Stimulated activated CD4-positive, alpha-beta T cell treated with anti-CD3 and anti-CD28 coated beads, Interleukin-4, amount 100 ng/mL, for 48 hours (primary cell): ENCODE results near the gene ATP9A.
"Not testable (repeated sequence)": the region's sequence is repeated elsewhere in the genome, so short reads cannot be mapped to it uniquely, and the experiment has no call there.

ENCODE experiments used
- DNase-seq, 2 donors: peaks; one replicate each; pipeline ENCODE4 v3.0.0-alpha.2; 2020; ENCODE audit warnings: low read depth in 2 of 2

The ATP9A gene

GRCh38 chr20:51767867-51768758, at the start of gene ATP9A:
Gene ATP9A, minus strand, starts transcription at chr20:51768390. Its CDS starts 21 bp downstream, at chr20:51768369.
- DNase-seq = no peak

GRCh38 chr20:51816856-51817255, 48.7 kb upstream of the ATP9A start:
- not testable (repeated sequence) for DNase-seq

- DNase-seq = no peak
These were observed 47.3 kb upstream of the ATP9A start for GRCh38 chr20:51815383-51816076.

GRCh38 chr20:51812861-51813260, 44.7 kb upstream of the ATP9A start:
- no peak for DNase-seq

- DNase-seq = no peak
These were observed 43.4 kb upstream of the ATP9A start for GRCh38 chr20:51811514-51812128.

- no peak for DNase-seq
These were observed 42.8 kb upstream of the ATP9A start for GRCh38 chr20:51811042-51811355.

GRCh38 chr20:51810155-51811041, 42.2 kb upstream of the ATP9A start:
- no peak for DNase-seq

GRCh38 chr20:51807720-51808250, 39.6 kb upstream of the ATP9A start:
- DNase-seq = no peak

GRCh38 chr20:51804754-51805153, 36.6 kb upstream of the ATP9A start:
- DNase-seq = no peak

- no peak for DNase-seq
These were observed 35.1 kb upstream of the ATP9A start for GRCh38 chr20:51803148-51803854.

- DNase-seq = no peak
These were observed 34.1 kb upstream of the ATP9A start, which contains the start of gene SALL4 for GRCh38 chr20:51802170-51802751. Gene SALL4, minus strand, starts transcription at chr20:51802521. Its CDS starts 113 bp downstream, at chr20:51802408.

- no peak for DNase-seq
These were observed 33.6 kb upstream of the ATP9A start for GRCh38 chr20:51801823-51802123.

- DNase-seq = no peak
These were observed 33.1 kb upstream of the ATP9A start for GRCh38 chr20:51801122-51801822.

GRCh38 chr20:51800872-51801121, 32.6 kb upstream of the ATP9A start:
- no peak for DNase-seq

GRCh38 chr20:51800060-51800871, 32.1 kb upstream of the ATP9A start:
- DNase-seq = peak; percentile 53 to 75

- DNase-seq = no peak
These were observed 31.2 kb upstream of the ATP9A start for GRCh38 chr20:51799401-51799860.

- no peak for DNase-seq
These were observed 29.3 kb upstream of the ATP9A start for GRCh38 chr20:51797357-51798025.

- no peak for DNase-seq
These were observed 28.1 kb upstream of the ATP9A start for GRCh38 chr20:51796340-51796739.

- DNase-seq = no peak
These were observed 24.8 kb upstream of the ATP9A start for GRCh38 chr20:51792960-51793359.
